ENCODE results near the gene DRAP1. TPM values are rescaled to one million over a fixed set of nuclear protein-coding genes. Genes with fewer than 3 reads are reported as not detected.

DRAP1 gene
- total RNA-seq, 1 experiment from 2014 or later, result 114 TPM

DNA sequence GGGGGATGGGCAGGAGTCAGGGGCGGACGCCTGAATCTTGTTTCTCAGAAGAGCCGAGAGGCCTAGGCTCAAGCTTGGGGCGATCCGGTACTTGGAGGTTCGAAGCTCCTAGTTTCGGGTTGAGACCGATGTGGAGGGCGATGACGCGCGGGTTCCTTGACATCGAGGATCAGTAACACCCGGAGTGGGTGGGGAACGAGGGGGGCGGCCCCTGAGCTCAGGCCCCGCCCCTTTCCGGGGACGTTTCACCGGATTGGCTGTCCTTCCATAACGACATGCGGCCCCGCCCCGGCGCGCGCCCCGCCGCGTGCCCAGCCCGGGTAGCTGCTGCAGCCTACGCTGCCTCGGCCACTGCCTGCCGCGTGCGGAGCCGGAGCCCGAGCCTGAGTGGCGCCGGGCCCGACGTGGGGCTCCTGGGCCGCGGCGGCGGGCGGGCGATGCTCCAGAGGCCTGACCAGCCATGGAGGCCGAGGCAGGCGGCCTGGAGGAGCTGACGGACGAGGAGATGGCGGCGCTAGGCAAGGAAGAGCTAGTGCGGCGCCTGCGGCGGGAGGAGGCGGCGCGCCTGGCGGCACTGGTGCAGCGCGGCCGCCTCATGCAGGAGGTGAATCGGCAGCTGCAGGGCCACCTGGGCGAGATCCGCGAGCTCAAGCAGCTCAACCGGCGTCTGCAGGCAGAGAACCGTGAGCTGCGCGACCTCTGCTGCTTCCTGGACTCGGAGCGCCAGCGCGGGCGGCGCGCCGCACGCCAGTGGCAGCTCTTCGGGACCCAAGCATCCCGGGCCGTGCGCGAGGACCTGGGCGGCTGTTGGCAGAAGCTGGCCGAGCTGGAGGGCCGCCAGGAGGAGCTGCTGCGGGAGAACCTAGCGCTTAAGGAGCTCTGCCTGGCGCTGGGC lies 28.7 kb upstream of the DRAP1 start, which contains the start of gene CCDC85B (continued):
- TF ChIP-seq PREB (CRISPR knock-in tag; IDR thresholded peaks at IDR 0.05; ENCODE audit: borderline replicate concordance) (peak; percentile 73; the same call in 1 of the 2 replicates), NR2C2 (CRISPR knock-in tag; IDR thresholded peaks at IDR 0.05) (no peak), ELF4 (CRISPR knock-in tag; IDR thresholded peaks at IDR 0.05; ENCODE audit: low read depth) (0 out of 2 replicates have a peak, but pooled peaks have one; percentile 71), NFYB (CRISPR knock-in tag; conservative IDR thresholded peaks at IDR 0.05; ENCODE audit: low read depth) (peak; percentile 43; the same call in 1 of the 2 replicates), USF2 (CRISPR knock-in tag; IDR thresholded peaks at IDR 0.05) (peak; percentile 62), E2F1 (CRISPR knock-in tag; IDR thresholded peaks at IDR 0.05) (no peak), PRRX2 (CRISPR knock-in tag; IDR thresholded peaks at IDR 0.05) (no peak), SMAD3 (CRISPR knock-in tag; IDR thresholded peaks at IDR 0.05; ENCODE audit: borderline replicate concordance) (peak; percentile 91; the same call in 1 of the 2 replicates), TCF7 (CRISPR knock-in tag; IDR thresholded peaks at IDR 0.05; ENCODE audit: low read depth) (peak; percentile 69; the same call in 1 of the 2 replicates), RELA (CRISPR knock-in tag; IDR thresholded peaks at IDR 0.05; ENCODE audit: borderline replicate concordance) (peak; percentile 88), ZBTB43 (CRISPR knock-in tag; IDR thresholded peaks at IDR 0.05) (peak; percentile 70; the same call in 1 of the 2 replicates), ZBTB21 (CRISPR knock-in tag; IDR thresholded peaks at IDR 0.05; ENCODE audit: borderline replicate concordance) (peak; percentile 79; the same call in 1 of the 2 replicates), CTCF (IDR thresholded peaks at IDR 0.05) (no peak), RORB (CRISPR knock-in tag; IDR thresholded peaks at IDR 0.05) (no peak), ZNF138 (CRISPR knock-in tag; conservative IDR thresholded peaks at IDR 0.05) (peak; percentile 91; the same call in 1 of the 2 replicates), ERG (CRISPR knock-in tag; IDR thresholded peaks at IDR 0.05) (no peak), E2F5 (CRISPR knock-in tag; IDR thresholded peaks at IDR 0.05) (peak; percentile 87), GRHL2 (CRISPR knock-in tag; IDR thresholded peaks at IDR 0.05; ENCODE audit: insufficient replicate concordance, severe bottlenecking) (no peak), CREB1 (CRISPR knock-in tag; IDR thresholded peaks at IDR 0.05) (no peak)
- TF ChIP-seq, protein P1, sequence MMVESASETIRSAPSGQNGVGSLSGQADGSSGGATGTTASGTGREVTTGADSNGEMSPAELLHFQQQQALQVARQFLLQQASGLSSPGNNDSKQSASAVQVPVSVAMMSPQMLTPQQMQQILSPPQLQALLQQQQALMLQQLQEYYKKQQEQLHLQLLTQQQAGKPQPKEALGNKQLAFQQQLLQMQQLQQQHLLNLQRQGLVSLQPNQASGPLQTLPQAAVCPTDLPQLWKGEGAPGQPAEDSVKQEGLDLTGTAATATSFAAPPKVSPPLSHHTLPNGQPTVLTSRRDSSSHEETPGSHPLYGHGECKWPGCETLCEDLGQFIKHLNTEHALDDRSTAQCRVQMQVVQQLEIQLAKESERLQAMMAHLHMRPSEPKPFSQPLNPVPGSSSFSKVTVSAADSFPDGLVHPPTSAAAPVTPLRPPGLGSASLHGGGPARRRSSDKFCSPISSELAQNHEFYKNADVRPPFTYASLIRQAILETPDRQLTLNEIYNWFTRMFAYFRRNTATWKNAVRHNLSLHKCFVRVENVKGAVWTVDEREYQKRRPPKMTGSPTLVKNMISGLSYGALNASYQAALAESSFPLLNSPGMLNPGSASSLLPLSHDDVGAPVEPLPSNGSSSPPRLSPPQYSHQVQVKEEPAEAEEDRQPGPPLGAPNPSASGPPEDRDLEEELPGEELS (CRISPR knock-in tag; IDR thresholded peaks at IDR 0.05), result peak; percentile 95; the same call in 1 of the 2 replicates
- TF ChIP-seq, protein P2, sequence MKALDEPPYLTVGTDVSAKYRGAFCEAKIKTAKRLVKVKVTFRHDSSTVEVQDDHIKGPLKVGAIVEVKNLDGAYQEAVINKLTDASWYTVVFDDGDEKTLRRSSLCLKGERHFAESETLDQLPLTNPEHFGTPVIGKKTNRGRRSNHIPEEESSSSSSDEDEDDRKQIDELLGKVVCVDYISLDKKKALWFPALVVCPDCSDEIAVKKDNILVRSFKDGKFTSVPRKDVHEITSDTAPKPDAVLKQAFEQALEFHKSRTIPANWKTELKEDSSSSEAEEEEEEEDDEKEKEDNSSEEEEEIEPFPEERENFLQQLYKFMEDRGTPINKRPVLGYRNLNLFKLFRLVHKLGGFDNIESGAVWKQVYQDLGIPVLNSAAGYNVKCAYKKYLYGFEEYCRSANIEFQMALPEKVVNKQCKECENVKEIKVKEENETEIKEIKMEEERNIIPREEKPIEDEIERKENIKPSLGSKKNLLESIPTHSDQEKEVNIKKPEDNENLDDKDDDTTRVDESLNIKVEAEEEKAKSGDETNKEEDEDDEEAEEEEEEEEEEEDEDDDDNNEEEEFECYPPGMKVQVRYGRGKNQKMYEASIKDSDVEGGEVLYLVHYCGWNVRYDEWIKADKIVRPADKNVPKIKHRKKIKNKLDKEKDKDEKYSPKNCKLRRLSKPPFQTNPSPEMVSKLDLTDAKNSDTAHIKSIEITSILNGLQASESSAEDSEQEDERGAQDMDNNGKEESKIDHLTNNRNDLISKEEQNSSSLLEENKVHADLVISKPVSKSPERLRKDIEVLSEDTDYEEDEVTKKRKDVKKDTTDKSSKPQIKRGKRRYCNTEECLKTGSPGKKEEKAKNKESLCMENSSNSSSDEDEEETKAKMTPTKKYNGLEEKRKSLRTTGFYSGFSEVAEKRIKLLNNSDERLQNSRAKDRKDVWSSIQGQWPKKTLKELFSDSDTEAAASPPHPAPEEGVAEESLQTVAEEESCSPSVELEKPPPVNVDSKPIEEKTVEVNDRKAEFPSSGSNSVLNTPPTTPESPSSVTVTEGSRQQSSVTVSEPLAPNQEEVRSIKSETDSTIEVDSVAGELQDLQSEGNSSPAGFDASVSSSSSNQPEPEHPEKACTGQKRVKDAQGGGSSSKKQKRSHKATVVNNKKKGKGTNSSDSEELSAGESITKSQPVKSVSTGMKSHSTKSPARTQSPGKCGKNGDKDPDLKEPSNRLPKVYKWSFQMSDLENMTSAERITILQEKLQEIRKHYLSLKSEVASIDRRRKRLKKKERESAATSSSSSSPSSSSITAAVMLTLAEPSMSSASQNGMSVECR (CRISPR knock-in tag; IDR thresholded peaks at IDR 0.05; ENCODE audit: borderline replicate concordance), result peak; percentile 71
